ENCODE data around the gene GALNT18.

GALNT18 gene

DNA sequence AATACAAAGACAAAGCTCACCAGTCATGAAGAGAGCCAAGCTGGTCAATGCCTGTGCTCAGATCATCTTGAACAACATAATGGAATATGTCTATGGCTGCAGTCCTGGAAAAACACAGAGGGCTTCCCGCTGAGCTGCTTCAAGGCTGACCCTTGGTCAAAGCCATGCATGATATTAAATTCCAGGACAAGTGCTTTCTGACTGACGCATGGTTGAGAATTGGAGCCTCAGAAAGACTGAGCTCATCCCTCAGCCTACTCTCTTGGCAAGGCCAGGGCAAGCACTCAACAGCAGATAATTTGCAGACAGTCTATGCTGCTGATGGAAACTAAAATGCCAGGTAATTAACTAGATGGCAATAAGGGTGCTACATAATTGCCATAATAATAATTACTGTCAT is 89.2 kb downstream of the GALNT18 start:
- DNase-seq (ENCODE audit: low read depth in 2 of 2): no peak

DNA sequence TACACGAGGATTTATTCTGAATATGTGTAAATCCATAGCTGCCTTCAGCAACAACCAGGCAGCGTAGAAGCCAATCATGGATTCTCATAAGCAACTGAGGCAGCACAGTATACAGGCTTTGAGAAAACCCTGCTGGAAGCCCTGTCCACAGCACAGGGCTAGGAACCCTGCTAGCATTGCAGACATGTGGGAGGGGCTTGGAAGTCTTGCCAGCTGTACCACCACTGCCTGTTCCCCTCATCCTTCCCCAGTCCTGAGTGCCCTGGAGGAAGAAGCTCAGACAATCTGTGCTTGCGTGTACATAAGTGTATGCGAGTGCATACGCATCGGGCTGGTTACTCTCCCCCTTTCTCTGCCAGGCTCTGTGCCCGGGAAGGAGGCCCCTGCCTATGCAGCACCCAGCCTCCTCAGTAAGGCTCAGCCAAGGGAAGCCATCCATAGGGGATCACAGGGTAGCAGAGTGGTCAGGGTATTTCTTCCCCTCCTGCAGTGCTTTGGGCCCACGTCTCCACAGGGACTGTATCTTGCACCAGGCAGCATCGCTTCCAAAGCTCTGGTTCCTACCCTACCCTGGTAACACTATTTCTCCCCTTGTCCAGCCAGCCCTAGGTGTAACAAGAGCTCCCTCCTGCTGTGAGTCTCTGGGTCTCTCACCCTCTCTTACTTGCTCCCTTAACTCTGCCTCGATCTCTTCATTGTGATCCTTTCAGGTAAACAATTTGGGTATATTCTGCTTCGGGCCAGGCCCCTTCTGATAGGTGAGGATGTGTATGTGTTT is 90.5 kb downstream of the GALNT18 start:
- no peak for DNase-seq (ENCODE audit: low read depth in 2 of 2)

DNA sequence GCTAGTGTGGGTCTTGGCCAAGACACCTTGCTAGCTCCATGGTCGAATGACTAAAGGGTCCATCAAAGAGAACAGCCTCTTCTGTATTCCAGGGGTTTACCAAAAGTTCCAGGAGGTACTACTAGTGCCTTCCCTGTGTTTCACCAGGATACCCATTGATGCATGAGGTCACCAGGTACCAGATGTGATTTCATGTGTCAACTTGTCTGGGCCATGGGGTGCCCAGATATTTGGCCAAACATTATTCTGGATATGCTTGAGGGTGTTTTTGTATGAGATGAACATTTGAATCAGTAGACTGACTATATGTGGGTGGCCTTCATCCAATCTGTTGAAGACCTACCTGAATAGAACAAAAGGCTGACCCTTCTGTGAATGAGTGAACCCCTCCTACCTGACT is 92.8 kb downstream of the GALNT18 start:
- no peak for DNase-seq (ENCODE audit: low read depth in 2 of 2)

DNA sequence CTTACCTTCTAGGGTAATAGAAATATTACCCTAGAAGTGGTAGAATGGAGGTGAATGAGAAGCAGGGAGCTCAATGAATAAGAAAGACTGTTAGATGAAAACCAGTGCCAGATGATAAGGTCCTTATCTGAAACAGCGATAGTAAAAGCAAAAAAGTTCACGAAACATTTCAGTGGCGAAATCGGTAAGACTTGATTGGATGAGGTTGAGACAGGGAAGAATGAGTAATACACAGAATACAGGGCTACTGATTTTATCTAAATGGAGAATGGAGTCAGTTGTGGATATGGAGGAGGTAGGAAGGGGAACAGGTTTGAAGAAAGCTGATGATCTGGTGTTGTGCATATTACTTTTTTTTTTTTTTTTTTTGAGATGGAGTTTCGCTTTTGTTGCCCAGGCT is 96.5 kb downstream of the GALNT18 start:
- no peak for DNase-seq (ENCODE audit: low read depth in 2 of 2)

DNA sequence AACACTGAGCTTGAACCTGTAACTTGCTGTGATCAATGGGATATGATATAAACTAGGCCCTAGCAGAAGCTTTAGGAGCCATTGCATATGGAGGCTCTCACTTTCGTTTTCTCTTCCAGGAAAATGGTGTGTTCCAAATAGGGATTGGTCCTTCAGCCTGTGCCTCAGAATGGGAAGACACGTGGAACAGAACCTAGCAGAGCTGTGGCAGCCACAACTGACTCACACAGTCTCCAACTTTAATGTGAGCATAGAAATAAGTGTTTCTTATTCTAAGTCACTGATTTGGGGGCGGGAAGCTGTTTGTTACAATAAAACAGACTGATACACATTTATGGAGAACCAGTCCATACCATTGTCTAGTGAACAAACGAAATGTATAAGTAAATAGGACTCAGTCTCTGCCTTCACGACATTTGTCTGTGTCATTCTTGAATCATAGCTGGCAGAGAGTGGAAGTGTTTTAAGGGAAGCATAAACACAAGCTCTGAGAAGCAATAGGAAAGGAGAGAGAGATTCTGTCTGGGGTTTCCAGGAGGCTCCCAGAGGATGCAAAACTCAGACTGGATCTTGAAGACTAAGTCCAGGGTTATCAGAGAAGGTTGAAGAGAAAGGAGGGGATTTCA is 97.3 kb downstream of the GALNT18 start:
- DNase-seq (ENCODE audit: low read depth in 2 of 2): no peak

DNA sequence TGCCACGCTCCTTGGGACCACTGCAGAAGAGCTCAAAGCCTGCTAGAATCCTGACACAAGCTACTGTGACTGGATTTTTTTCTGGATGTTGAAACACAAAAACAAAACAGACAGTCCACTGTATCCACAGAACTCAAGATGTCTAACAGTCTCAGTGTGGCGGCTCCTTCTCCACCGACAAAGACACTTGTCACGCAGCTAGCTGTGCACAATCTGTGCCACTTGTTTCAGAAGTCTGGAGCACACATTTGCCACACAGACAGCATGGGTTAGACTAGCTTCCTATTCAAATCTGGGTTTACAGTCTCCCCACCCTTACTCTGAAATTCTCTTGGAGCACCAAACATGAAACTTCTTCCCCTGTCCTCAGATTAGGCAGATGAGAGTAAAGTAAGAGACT is 99.2 kb downstream of the GALNT18 start:
- DNase-seq (ENCODE audit: low read depth in 2 of 2): no peak

DNA sequence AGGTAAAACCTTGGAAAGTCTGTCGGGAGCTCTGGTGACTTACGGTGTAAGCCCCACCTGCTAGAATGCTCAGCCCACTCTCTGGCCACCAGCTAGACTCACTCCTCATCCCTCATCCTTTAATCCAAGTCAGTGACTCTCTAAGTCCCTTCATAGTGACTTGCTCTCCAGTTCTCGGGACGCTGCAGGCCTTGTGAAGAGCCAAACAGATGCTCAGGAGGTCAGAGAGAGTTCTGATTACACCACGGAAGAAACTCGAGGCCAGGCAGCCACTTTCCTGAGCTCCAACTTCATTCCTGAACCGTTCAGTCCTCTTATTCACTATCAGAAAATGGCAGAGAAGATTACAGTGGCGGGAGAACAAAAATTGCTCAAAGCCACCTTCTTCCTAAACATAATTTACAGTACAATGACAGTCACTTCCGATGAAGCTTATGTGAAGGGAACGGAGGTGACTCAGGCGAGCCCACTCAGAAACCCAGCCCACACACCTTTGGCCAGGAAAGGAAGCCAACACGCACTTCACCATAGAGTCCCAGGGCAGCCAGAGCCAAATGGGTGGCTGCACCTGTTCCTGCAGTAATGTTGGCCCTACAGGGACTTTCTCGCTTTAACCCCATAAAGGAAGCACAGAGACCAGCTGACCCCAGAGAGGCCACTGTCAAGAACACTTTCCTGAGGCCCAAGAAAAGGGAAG is 100.4 kb downstream of the GALNT18 start:
- no peak for DNase-seq (ENCODE audit: low read depth in 2 of 2)

DNA sequence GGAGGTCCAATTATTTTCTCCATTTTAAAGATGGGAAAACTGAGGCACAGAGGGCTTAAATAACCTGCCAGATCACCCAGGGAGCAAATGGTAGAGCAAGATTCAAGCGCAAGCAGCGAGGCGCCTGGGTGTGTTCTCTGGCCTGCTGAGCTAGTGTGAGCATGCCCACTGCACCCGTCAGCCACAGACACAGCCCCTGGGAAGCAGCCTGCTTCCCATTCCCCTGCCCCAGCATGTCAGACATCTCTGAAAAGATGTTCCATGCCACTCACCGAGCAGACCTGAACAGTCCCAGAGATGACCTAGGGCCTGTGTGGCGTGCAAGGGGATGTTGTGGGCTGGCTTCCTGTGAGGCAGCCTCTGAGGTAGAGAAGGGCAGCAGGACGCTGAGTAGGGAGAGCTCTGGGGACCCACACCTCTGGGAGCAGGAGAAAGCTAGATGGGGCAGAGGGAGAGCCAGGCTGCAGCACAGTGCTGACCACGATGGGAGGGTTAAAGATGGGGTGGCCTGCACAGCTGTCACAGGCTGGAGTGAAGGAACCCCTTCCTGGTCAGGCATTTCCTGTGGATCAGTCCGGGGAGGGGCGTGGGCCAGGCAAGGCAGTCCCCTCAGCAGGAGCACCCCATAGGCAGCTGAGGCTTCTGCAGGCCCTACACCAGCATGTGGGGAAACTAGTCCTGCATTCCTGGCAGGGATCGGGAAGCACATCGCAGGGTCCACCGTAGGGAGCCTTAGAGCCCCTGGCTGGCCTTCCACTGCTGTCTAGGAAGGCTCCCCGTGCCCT is 101.4 kb downstream of the GALNT18 start:
- no peak for DNase-seq (ENCODE audit: low read depth in 2 of 2)

DNA sequence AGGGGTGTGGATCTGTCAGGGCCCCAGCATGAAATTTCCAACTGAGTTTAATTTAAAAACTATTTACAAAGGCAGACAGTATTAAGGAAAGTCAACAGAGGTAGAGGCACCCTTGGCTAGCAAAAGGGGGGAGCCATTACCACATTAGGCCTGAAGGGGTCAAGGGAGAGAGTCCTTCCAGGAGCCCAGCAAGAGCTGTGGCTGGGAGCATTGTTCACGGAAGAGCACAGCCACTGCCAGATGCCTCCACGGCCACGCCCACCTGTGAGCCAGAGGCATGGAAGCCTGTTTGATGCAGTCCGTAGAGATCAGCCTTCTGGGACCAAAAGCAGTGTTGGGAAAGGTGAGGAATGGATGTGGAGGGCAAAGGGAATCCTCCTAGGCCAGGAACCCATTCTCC is 102.6 kb downstream of the GALNT18 start:
- DNase-seq (ENCODE audit: low read depth in 2 of 2): no peak

DNA sequence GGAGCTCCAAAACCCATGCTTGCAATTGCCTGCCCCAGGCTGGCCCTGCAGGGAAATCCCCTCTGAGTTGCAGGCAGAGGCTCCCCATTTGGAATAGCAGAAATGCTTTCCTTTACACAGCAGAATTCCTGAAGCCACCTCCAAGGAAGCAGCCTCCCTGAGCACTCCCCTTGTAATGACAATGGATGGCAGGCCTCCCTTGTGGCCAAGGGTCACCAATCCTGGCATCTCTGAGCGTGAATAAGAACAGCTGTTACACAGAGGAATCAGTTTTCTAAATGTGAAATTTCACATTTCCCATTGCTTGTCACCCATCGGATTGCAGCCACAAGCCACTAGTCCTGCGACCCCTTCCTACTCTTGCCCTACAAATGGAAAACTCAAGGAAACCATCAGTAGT is 107.6 kb downstream of the GALNT18 start:
- no peak for DNase-seq (ENCODE audit: low read depth in 2 of 2)

DNA sequence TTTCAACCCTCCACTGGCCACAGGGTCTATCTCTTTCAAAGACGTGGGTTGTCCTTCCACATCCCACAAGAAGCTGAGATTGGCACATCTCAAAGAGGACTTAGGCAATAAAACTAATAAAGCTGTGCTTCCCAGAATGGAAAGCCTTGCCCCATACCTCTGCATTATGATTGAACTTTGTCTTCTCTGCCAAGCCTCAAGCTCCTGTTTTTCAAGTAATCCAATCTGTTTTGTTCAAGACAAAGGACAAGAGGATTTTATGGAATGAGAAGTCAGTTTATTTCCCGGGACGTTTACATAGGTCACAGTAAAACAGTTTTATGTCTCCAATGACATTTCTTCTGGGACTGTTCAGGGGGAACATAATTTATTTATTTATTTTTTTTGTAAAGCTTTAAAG is 108.4 kb downstream of the GALNT18 start:
- no peak for DNase-seq (ENCODE audit: low read depth in 2 of 2)

DNA sequence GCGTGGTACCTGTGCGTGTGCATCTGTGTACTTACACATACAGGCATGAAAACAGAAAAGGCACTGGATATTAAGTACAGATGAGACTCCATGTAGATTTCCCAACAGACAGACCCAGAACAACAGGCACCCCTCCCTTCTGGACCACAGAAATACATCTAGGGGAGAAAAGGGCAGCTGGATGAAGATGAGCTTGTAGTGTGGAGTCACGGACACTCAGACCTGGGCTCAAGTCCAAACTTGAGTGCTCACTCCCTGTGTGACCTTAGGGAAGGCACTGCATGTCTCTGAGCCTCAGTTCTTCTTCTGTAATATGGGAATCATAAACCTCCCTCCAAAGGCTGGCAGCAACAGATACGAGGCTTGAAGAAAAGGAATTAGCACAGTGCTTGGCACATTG is 108.9 kb downstream of the GALNT18 start:
- no peak for DNase-seq (ENCODE audit: low read depth in 2 of 2)

DNA sequence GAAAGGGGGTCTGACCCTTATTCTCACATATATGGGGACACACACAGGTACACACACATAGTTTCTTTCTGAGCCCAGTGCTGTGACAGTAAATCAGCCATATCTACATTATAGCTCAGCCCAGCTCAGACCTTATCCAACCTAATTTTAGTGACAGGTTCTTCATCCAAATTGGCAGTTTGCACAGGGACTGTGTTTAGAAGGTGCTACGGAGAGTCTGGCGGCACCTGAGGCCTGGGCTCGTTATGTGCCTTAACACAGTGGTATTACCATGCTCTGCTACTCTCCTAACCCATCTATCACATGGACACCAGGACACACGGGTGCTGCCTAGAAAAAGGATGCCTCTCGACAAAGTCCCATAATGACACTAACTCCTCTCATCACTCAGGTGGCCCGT is 109.3 kb downstream of the GALNT18 start:
- DNase-seq (ENCODE audit: low read depth in 2 of 2): no peak

DNA sequence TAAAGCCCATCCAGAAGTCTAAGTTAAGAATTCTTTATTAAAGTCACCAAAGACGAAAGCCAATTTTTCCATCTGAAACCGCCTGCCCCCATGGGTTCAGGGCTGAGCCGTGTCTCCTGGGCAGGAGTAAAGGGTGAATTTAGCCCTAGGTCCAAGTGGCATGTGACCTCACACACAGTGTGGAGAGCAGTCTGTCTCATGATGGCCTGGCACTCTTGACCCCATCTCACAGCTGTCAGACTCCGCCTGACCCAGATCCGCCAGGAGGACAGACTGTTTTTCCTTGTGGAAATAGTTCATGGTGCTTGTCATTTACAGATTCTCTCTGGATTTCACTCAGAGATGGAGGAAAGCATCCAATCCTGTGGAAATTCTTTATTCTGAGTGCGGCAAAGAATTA is 109.7 kb downstream of the GALNT18 start:
- DNase-seq (ENCODE audit: low read depth in 2 of 2): no peak

DNA sequence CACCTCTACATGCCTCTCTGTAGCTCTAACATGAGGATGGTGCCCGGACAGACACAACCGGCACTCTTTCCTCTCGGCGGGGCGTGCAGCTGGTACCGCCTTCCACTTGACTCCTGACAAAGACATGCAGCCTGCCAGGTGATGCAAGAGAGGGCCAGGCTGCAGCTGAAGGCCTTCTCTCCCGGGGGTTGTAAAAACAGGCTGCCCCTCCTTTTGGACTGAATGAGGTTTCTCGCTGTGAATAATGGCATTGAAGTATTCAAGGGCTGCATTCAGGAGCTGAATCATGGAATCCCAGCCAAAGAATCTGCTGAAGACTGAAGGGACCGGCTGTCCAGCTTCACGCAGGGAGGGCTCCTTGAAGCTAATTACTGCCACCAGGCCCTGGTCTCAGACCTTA is 110.9 kb downstream of the GALNT18 start:
- no peak for DNase-seq (ENCODE audit: low read depth in 2 of 2)

DNA sequence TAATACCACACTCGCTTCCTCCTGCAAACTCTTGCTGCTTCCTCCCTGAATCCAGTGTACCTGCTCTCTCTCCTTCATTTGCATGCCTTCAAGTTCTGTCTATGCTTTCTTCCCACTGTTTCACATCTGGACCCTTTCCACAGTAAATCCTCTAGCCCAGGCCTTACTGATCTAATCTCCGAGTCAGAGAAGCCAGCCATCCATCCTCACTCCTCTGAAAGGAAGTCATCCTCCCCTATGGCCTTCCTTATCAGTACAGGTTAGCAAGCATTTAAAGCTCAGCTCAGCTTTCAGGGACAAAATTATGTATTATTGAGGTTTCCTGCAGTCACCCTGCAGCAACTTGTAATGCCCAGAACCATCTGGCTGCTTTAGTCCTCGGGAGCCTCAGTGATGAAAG is 116.1 kb downstream of the GALNT18 start:
- no peak for DNase-seq (ENCODE audit: low read depth in 2 of 2)

DNA sequence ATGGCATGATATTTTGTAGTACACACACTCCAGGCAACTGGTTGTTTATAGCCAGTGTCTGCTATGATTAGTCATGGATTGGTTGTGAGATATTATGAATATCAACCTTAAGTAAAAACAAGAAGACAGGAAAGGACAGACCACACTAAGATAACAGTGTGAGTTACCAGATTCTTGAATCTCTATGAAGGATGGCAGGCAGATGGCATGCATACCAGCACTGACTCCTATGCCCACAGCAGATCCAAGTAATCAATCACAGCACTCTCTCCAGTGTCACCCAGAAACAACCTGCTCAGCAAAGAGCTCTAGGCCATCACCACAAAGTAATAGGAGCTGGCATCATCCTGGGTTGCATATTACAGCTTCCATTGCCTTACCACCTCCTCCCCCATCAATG is 116.6 kb downstream of the GALNT18 start:
- DNase-seq (ENCODE audit: low read depth in 2 of 2): no peak

DNA sequence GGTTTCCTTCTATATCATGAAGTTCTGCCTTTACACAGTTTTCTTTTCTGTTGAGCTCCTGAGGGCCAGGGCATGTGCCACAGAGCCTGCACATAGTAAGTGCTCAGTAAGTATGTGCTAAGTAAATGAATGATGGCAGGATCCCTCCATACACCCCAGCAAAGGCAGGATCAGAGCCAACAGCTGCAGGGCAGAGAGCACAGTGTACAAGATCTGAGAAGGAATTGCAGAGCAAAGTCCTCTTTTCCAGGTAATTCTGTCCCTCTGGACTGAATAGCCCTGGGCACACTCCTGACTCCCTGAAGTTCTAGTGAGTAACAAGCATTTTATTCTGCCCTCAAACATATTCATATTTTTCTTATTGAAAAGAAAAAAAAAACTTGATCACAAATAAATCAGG is 117.7 kb downstream of the GALNT18 start:
- no peak for DNase-seq (ENCODE audit: low read depth in 2 of 2)

DNA sequence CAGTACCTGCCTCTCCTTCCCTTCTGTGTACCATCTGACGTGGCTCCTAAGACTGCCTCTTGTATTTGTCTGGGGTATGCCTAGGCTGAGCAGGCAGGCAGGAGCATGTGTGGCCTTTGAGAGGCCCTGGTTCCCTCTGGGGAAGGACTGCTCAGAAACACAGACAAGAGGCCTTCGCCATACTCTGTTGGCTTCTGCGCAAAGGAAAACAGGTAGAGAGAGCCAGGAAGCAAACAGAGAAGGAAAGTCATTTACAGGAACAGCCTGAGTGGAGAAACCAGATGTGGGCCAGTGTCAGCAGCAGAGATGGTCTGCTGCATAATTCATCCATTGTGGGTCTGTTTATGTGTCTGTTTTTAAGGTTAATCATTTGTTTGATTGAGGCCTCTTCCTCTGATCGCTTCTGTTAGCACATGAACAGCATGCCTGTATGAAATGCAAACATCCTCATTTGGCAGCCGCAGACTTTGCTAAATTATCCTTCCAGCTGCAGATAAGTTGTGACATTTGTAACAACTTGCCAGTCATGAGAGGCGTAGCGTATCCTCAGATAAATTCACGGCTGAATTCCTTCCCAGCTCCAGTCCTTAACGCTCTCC is 119.4 kb downstream of the GALNT18 start:
- no peak for DNase-seq (ENCODE audit: low read depth in 2 of 2)

DNA sequence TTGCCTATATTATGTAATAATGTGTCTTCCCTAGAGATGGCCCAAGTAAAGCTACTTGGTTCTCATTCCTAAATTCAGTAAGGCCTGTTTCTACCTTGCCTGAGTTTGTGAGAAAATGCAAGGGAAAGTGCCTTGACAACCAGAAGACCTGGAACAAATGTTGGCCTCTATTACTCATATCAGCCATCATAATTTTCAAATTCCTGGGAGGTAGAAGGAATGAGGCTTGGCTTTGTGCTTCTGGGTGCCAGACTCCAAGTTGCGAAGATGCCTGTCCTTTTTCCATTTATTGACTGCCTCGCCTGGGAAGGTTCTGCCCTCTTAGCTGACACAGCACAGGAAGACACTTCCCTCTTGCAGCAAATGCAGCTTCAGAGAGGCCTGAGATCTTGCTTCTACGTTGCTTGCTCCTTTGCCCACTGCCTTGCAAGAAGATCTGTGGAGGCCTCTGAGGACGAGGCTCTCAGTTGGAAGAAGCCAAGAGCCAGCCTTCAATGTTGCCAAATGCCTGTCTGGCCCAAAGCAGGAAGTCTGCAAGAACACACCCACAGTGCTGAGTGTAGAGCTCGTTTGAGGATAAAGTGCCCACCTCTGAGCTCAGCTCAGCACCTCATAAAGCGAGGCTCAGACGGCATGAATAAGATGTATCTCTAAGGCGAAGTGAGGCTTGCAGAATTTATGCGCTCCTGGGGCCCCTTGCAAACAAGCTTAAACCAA is 120.1 kb downstream of the GALNT18 start:
- no peak for DNase-seq (ENCODE audit: low read depth in 2 of 2)

DNA sequence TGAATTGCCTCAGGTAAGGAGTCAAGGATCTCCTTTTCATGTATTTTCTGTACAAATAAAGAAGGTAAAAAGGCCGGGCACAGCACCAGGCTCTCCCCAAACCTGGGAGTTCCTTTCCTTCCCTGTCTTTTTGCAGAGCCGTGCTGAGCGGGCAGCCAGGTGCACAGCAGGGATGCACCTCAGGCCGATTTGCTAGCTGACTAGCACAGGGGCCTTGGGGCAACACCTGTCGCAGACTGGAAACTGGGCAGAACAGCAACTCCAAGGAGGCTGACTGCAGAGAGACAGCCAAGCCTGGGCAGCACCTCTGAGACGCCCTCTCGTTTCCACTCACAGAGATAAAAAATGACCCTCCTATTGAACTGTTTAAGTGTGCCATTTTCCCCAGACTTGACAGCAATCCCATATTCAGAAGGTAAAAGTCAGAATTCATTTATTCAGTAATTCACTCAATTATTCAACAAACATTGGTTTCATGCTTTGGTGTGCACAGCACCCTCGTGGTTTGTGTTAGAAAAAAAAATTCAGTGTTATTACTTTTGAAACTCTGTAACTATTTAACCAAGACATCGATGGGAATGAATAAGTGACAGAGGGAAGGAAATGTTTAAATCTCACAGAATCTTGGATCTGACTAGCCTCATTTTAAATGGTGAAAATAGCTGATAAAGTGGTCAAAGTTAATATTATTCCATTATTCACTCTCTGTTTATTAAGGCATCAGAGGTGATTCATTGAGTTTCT is 120.9 kb downstream of the GALNT18 start:
- DNase-seq (ENCODE audit: low read depth in 2 of 2): no peak

All from stimulated activated CD8-positive, alpha-beta memory T cell treated with anti-CD3 and anti-CD28 coated beads, Interleukin-2, amount 100 ng/mL, for 48 hours (primary cell).